Astrocyte of the cerebellum (primary cell): Measurements from ENCODE around the gene GINS1.

Experiments used
- DNase-seq: peaks from one replicate; pipeline ENCODE4 v3.0.0-alpha.2; 2011; ENCODE audit warnings: low read depth
- H3K4me3 ChIP-seq: 2 replicates; pipeline ENCODE4 v1.5.1; 2011; ENCODE audit warnings: mild to moderate bottlenecking, low read depth, low read length, moderate library complexity
- in situ Hi-C: cut with HindIII; loops from 2 replicates; pipeline ENCODE4 v1.10.0; 2017; ENCODE audit warnings: low sequenced_read_pairs
- TF ChIP-seq, protein P1 (sequence below): IDR thresholded peaks from 2 replicates; pipeline ENCODE4 v1.5.1; 2012; ENCODE audit warnings: low read length, low read depth, moderate library complexity, mild to moderate bottlenecking; ENCODE audit errors: missing control alignments

Gene GINS1

DNA sequence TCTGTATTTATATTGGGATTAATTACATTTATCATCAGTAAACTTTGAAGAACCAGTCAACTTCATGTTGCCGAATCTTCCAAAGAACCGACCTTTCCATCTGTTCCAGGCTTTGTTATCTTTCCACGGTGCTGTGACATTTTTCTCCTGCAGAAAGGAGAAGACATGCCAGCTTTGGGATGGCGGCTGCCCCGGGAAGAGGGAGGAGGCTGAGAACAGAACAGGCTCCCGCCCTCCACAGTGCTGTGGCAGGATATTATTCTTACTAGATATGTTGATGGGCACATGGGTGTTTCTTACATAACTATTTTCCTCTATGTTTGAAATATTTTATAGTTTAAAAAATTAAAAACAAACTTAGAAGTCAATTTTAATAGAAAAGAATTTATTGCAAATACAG is 44.9 kb downstream of the GINS1 start:
- H3K4me3 ChIP-seq, result no peak overlapping the region
- in situ Hi-C loops, result no loop called here
- TF ChIP-seq, protein P1, sequence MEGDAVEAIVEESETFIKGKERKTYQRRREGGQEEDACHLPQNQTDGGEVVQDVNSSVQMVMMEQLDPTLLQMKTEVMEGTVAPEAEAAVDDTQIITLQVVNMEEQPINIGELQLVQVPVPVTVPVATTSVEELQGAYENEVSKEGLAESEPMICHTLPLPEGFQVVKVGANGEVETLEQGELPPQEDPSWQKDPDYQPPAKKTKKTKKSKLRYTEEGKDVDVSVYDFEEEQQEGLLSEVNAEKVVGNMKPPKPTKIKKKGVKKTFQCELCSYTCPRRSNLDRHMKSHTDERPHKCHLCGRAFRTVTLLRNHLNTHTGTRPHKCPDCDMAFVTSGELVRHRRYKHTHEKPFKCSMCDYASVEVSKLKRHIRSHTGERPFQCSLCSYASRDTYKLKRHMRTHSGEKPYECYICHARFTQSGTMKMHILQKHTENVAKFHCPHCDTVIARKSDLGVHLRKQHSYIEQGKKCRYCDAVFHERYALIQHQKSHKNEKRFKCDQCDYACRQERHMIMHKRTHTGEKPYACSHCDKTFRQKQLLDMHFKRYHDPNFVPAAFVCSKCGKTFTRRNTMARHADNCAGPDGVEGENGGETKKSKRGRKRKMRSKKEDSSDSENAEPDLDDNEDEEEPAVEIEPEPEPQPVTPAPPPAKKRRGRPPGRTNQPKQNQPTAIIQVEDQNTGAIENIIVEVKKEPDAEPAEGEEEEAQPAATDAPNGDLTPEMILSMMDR, result no peak
- no peak for DNase-seq

DNA sequence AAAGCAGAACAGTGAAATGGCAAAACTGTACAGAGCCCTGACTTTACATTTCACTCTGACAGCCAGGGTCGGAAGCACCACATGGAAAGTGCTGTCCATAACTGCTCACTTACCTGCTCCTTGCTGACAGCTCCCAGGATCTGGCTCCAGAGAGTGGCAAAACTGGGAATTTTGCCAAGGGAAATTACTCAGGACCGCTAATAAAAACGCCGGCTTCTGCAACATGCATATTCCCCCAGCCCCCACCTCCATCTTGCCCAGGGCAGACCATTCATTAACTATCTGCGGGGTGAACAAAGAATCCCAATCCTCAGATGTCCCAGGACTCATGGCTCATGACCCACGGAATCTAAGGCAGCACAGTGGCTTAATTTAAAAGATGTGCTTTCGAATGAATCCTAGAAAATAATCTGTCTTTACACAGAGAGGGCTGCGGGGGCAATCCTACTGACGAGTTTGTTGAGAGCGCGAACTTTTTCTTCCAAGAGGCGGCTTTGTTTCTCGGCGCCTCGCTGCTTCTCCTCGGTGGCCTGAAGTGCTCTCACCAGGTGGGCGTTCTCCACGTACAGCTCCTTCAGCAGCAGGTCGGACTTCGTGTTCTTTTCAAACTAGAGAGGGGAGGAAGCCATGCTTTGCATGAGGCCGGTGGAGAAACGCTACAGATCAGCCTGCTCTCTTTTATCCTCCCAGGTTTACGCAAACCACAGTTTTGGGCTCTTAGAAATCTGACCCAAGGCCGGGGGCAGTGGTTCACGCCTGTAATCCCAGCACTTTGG is 45.8 kb downstream of the GINS1 start:
- no peak overlapping the region for H3K4me3 ChIP-seq

DNA sequence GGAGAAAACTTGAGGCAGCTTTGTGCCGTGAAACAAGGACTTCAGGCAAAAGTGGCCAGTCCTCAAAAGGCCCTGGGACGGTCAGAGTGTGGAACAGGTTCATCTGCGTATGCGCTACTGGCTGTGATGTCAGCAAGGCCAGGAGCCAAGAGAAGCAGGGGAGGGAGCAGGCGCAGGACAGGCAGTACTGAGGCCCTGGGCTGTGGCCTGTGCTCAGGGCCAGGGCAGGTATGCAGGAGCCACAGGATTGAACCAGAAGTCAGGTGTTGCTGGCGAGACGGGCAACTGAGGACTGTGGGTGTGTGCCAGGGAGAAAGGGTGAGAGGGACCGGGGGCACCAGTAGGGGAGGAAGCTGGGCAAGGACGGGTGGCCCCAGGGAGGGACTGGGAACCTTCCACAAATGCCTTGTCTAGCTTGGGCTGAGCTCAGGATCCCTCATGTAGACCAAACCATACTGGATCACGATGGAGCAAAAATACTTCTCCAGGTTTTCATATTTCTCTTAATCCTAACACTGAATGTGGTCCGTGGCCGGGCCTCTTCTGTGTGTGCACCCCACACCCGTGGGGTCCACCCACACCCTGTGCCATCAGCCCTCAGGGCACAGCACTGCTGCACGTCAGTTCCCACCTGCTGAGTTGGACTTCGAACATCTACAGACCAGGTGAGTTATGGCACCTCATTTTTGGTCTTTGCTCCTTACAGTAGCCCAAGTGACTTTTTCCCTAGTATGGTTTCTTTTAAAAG is 46.9 kb downstream of the GINS1 start:
- no peak for DNase-seq
- in situ Hi-C loops, result no loop called here

More for the DNA sequence above, 45.8 kb downstream of the GINS1 start:
- DNase-seq, result no peak
- TF ChIP-seq, protein P1, result no peak
- in situ Hi-C loops, result no loop called here

DNA sequence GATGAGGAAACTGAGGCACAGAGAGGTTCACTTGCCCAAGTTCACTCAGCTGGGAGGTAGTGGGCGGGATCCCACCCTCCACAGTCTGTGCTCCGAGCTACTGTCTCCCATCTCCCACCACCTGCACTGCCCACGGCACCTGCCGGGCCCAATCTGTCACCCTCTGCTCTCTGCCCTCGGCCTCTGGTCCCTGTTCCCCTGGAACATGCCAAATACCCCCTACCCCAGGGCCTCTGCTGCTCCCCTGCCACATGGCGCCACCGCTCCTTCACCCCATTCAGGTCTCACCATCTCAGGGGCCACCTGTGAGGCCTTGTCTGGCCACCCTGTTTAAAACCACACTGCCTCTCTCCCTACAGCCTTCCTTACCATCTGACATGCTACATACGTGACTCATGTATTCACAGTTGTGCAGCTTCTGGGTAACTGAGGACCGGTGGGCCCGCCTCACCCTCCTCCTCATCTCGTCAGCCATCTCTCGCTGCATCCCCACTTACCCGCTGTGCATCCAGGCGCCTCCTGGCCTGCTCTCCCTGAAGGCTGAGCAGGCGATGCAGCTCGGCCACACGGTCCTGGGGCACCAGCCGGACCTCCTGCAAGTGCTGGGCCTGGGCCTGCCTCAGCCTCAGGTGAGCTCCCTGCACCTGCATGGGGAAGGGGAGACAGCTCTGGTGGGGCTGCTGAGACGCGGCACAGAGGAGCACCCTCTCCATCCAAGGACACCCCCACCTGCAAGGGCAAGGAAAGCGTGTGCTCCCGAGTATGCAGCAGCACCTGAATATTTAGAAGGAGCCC is 50.6 kb downstream of the GINS1 start:
- in situ Hi-C loops, result no loop called here
- no peak overlapping the region for H3K4me3 ChIP-seq
- TF ChIP-seq, protein P1, result no peak
- DNase-seq, result no peak

More for the DNA sequence above, 46.9 kb downstream of the GINS1 start:
- TF ChIP-seq, protein P1, result no peak
- H3K4me3 ChIP-seq, result no peak overlapping the region

DNA sequence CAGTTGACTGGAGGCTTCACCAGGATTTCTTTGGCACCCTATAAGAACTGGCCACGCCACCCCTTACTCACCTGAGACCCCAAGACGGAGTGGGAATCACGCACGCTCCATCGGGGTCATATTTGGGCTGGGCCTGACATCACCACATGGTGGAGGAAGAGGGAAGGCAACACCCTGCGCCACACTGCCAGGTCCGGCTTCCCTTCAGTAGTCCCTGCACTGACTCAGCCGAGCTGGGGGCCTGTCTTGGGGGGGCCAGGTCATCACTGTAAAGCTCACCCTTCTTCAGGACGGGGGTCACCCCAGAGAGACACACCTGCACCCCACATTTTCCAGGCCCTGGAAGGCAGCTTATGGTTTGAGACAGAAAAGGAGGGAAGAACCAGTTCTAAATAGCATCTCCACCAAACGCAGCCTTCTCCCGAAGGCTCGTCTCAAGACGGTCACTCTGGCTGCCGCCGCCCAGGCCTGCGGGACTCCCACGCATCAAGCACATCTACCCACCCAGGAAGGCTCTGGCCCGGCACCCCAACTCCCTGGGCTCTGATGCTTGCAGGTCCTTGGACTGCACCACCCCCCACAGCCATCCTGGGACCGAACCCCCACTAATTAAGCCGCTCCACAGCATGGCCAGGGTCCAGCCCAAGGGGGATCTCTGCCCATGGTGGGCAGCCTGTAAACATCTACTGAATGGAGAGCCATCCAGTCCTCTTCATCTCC is 51.8 kb downstream of the GINS1 start:
- no peak for DNase-seq
- TF ChIP-seq, protein P1, result no peak
- H3K4me3 ChIP-seq, result no peak overlapping the region
- in situ Hi-C loops, result no loop called here
